CD8-positive, alpha-beta memory T cell (primary cell): ENCODE results near the gene ATF5. TPM values are rescaled to one million over a fixed set of nuclear protein-coding genes. Genes with fewer than 3 reads are reported as not detected.
A peak's percentile ranks its signal among the peaks of the same experiment; 100 is the strongest.
"Not testable (repeated sequence)": the region's sequence is repeated elsewhere in the genome, so short reads cannot be mapped to it uniquely, and the experiment has no call there.

ENCODE experiments used
- CTCF ChIA-PET: fragments of 350-600 bp; sonication (Branson Sonifier 250); formaldehyde crosslinking; loops from one replicate; lab custom pipeline; 2021; ENCODE audit warnings: antibody characterized with exemption; lab: Charles Lee
- POLR2A ChIA-PET: fragments of 350-600 bp; sonication (Branson Sonifier 250); formaldehyde crosslinking; loops from one replicate; lab custom pipeline; 2021; ENCODE audit warnings: antibody characterized with exemption; lab: Charles Lee
- DNase-seq, 5 donors: peaks; one replicate each; pipeline versions ENCODE4 v3.0.0 to v3.0.0-alpha.2; 2020 to 2022; ENCODE audit warnings: mixed read lengths in 1 of 5
- H3K27ac ChIP-seq: one replicate; pipeline ENCODE4 v1.7.0; 2013; ENCODE audit warnings: low read depth, mild to moderate bottlenecking, low read length, moderate library complexity
- H3K27me3 ChIP-seq: 2 replicates; pipeline ENCODE4 v1.7.0; 2013; ENCODE audit warnings: low read length, mild to moderate bottlenecking; ENCODE audit not compliant: insufficient read depth, poor library complexity, severe bottlenecking
- H3K36me3 ChIP-seq: 2 replicates; pipeline ENCODE4 v1.7.0; 2013; ENCODE audit warnings: mild to moderate bottlenecking, low read length, moderate library complexity; ENCODE audit not compliant: insufficient read depth
- H3K4me1 ChIP-seq: 2 replicates; pipeline ENCODE4 v1.7.0; 2013; ENCODE audit warnings: mild to moderate bottlenecking, low read length, moderate library complexity; ENCODE audit not compliant: insufficient read depth
- H3K4me3 ChIP-seq: 2 replicates; pipeline ENCODE4 v1.7.0; 2013; ENCODE audit warnings: mild to moderate bottlenecking, low read length
- H3K9me3 ChIP-seq: 2 replicates; pipeline ENCODE4 v1.7.0; 2013; ENCODE audit warnings: mild to moderate bottlenecking, low read length
- H3K27ac Mint-ChIP-seq, 8 donors: one replicate each; pipeline ENCODE4 v1.8.0; 2020 to 2021; ENCODE audit warnings: mixed read lengths in 8 of 8, mild to moderate bottlenecking in 6 of 8, inconsistent platforms in 3 of 8, moderate library complexity in 3 of 8
- H3K27me3 Mint-ChIP-seq, 2 donors: one replicate each; pipeline ENCODE4 v1.8.0; 2020 to 2021; ENCODE audit warnings: mixed read lengths in 2 of 2, mild to moderate bottlenecking in 1 of 2, moderate library complexity in 1 of 2
- H3K36me3 Mint-ChIP-seq, 3 donors: one replicate each; pipeline ENCODE4 v1.8.0; 2020 to 2021; ENCODE audit warnings: mixed read lengths in 3 of 3, inconsistent platforms in 1 of 3, mild to moderate bottlenecking in 1 of 3
- H3K4me1 Mint-ChIP-seq, 3 donors: one replicate each; pipeline ENCODE4 v1.8.0; 2020 to 2021; ENCODE audit warnings: mixed read lengths in 3 of 3, inconsistent platforms in 1 of 3, mild to moderate bottlenecking in 1 of 3
- H3K4me3 Mint-ChIP-seq, 7 donors: one replicate each; pipeline ENCODE4 v1.8.0; 2020 to 2021; ENCODE audit warnings: mixed read lengths in 7 of 7, mild to moderate bottlenecking in 6 of 7, moderate library complexity in 4 of 7, inconsistent platforms in 2 of 7
- H3K9me3 Mint-ChIP-seq, 5 donors: one replicate each; pipeline ENCODE4 v1.8.0; 2020 to 2022; ENCODE audit warnings: mixed read lengths in 5 of 5, mild to moderate bottlenecking in 3 of 5, moderate library complexity in 2 of 5, inconsistent platforms in 1 of 5
- polyA plus RNA-seq: library from polyadenylated mRNA; unstranded; fragments of 300-500 nt; fragmentation: Illumina TruSeq; gene quantifications from one replicate; pipeline ENCODE4 v1.2.3, GENCODE V29; 2021
- total RNA-seq, 2 experiments: library from RNA; stranded (reverse); gene quantifications; one replicate each; pipeline ENCODE4 v1.2.3, GENCODE V29; 2021

ATF5 gene
- total and polyA plus RNA-seq, 3 experiments from 2014 or later: 1.7 to 59.9 (median 57.7) TPM

- Histone ChIP-seq H3K36me3 (peaks cover 38% of the 10 kb centered on the region), H3K4me1 (peaks cover 4% of the 10 kb centered on the region), H3K27me3 (no peaks in the 10 kb centered on the region), H3K4me3 (no peak overlapping the region), H3K9me3 (no peaks in the 10 kb centered on the region), H3K27ac (no peak overlapping the region)
- H3K9me3 Mint-ChIP-seq: no peaks in the 10 kb centered on the region
- peaks cover 0 to 81% (median 9%) of the 10 kb centered on the region in 3 donors for H3K36me3 Mint-ChIP-seq
- peaks cover 23 to 62% (median 29%) of the 10 kb centered on the region in 3 donors for H3K4me1 Mint-ChIP-seq
- ChIA-PET POLR2A (no interaction called here), CTCF (no interaction called here)
- H3K4me3 Mint-ChIP-seq: peak overlapping the region in 1 of 7 donors; percentile 37
- peak overlapping the region in 1 of 8 donors; percentile 17 for H3K27ac Mint-ChIP-seq
- DNase-seq: no peak
- no peaks in the 10 kb centered on the region for H3K27me3 Mint-ChIP-seq
Observed at GRCh38 chr19:49920624-49921363, 8.2 kb upstream of the ATF5 start.

GRCh38 chr19:49921871-49922795 is 6.9 kb upstream of the ATF5 start:
- peaks cover 9% of the 10 kb centered on the region for H3K4me1 ChIP-seq
- H3K36me3 ChIP-seq: peaks cover 36% of the 10 kb centered on the region
- H3K4me1 Mint-ChIP-seq: peaks cover 25 to 64% (median 30%) of the 10 kb centered on the region in 3 donors
- no peaks in the 10 kb centered on the region for H3K27me3 ChIP-seq
- no peaks in the 10 kb centered on the region for H3K9me3 ChIP-seq
- no peak for DNase-seq
- H3K4me3 ChIP-seq: no peak overlapping the region
- H3K4me3 Mint-ChIP-seq: no peak overlapping the region
- H3K9me3 Mint-ChIP-seq: no peaks in the 10 kb centered on the region
- no peaks in the 10 kb centered on the region for H3K27me3 Mint-ChIP-seq
- H3K36me3 Mint-ChIP-seq: peaks cover 0 to 78% (median 10%) of the 10 kb centered on the region in 3 donors
- ChIA-PET POLR2A (no interaction called here), CTCF (no interaction called here)
- H3K27ac Mint-ChIP-seq: peak overlapping the region in 4 of 8 donors; percentile 35 to 78 (median 66)
- no peak overlapping the region for H3K27ac ChIP-seq

GRCh38 chr19:49923055-49924003 is 5.7 kb upstream of the ATF5 start:
- H3K4me1 Mint-ChIP-seq: peaks cover 33 to 69% (median 39%) of the 10 kb centered on the region in 3 donors
- Histone ChIP-seq H3K27ac (no peak overlapping the region), H3K4me3 (no peak overlapping the region), H3K9me3 (no peaks in the 10 kb centered on the region), H3K36me3 (peaks cover 38% of the 10 kb centered on the region), H3K27me3 (no peaks in the 10 kb centered on the region), H3K4me1 (peaks cover 18% of the 10 kb centered on the region)
- POLR2A ChIA-PET: no interaction called here
- DNase-seq: no peak
- H3K36me3 Mint-ChIP-seq: peaks cover 0 to 75% (median 12%) of the 10 kb centered on the region in 3 donors
- no peak overlapping the region for H3K4me3 Mint-ChIP-seq
- H3K27ac Mint-ChIP-seq: peak overlapping the region in 2 of 8 donors; percentile 22 to 75
- CTCF ChIA-PET: no interaction called here
- H3K9me3 Mint-ChIP-seq: no peaks in the 10 kb centered on the region
- H3K27me3 Mint-ChIP-seq: no peaks in the 10 kb centered on the region

GRCh38 chr19:49924004-49924880 is 4.8 kb upstream of the ATF5 start:
- no peaks in the 10 kb centered on the region for H3K9me3 Mint-ChIP-seq
- Histone ChIP-seq H3K9me3 (no peaks in the 10 kb centered on the region), H3K27ac (no peak overlapping the region), H3K4me3 (no peak overlapping the region), H3K27me3 (no peaks in the 10 kb centered on the region), H3K36me3 (peaks cover 36% of the 10 kb centered on the region), H3K4me1 (peaks cover 23% of the 10 kb centered on the region)
- peak overlapping the region in 2 of 8 donors; percentile 60 to 75 for H3K27ac Mint-ChIP-seq
- DNase-seq: no peak
- ChIA-PET POLR2A (no interaction called here), CTCF (no interaction called here)
- peaks cover 36 to 70% (median 44%) of the 10 kb centered on the region in 3 donors for H3K4me1 Mint-ChIP-seq
- H3K4me3 Mint-ChIP-seq: peak overlapping the region in 1 of 7 donors; percentile 74
- peaks cover 0 to under 1% of the 10 kb centered on the region in 2 donors for H3K27me3 Mint-ChIP-seq
- H3K36me3 Mint-ChIP-seq: peaks cover 0 to 77% (median 13%) of the 10 kb centered on the region in 3 donors

- DNase-seq, H3K4me3 ChIP-seq, H3K27me3 ChIP-seq, CTCF ChIA-PET, H3K27ac Mint-ChIP-seq, POLR2A ChIA-PET, H3K9me3 ChIP-seq, H3K27ac ChIP-seq, H3K9me3 Mint-ChIP-seq, H3K27me3 Mint-ChIP-seq: not testable (repeated sequence)
- Histone ChIP-seq H3K4me1 (peaks cover 23% of the 10 kb centered on the region), H3K36me3 (peaks cover 36% of the 10 kb centered on the region)
- Mint-ChIP-seq H3K4me1 (peaks cover 38 to 71% (median 46%) of the 10 kb centered on the region in 3 donors), H3K36me3 (peaks cover 0 to 79% (median 10%) of the 10 kb centered on the region in 3 donors), H3K4me3 (peak overlapping the region in 1 of 7 donors; percentile 74)
Observed at GRCh38 chr19:49924881-49925210, 4.2 kb upstream of the ATF5 start.

- Histone ChIP-seq H3K27ac (no peak overlapping the region), H3K27me3 (no peaks in the 10 kb centered on the region), H3K4me1 (peaks cover 29% of the 10 kb centered on the region), H3K9me3 (no peaks in the 10 kb centered on the region), H3K36me3 (peaks cover 36% of the 10 kb centered on the region), H3K4me3 (no peak overlapping the region)
- DNase-seq: no peak
- ChIA-PET POLR2A (no interaction called here), CTCF (no interaction called here)
- H3K27me3 Mint-ChIP-seq: peaks cover 0 to 7% of the 10 kb centered on the region in 2 donors
- H3K36me3 Mint-ChIP-seq: peaks cover 0 to 76% (median 8%) of the 10 kb centered on the region in 3 donors
- peaks cover 42 to 74% (median 49%) of the 10 kb centered on the region in 3 donors for H3K4me1 Mint-ChIP-seq
- peak overlapping the region in 1 of 8 donors; percentile 23 for H3K27ac Mint-ChIP-seq
- peak overlapping the region in 3 of 7 donors; percentile 8 to 58 (median 41) for H3K4me3 Mint-ChIP-seq
- H3K9me3 Mint-ChIP-seq: peaks cover 0 to 3% (median 0%) of the 10 kb centered on the region in 5 donors
Observed at GRCh38 chr19:49925486-49925885, 3.5 kb upstream of the ATF5 start.

- peaks cover 34% of the 10 kb centered on the region for H3K4me1 ChIP-seq
- no peak overlapping the region for H3K4me3 ChIP-seq
- POLR2A ChIA-PET: no interaction called here
- H3K9me3 ChIP-seq: no peaks in the 10 kb centered on the region
- H3K36me3 Mint-ChIP-seq: peaks cover 0 to 66% (median 8%) of the 10 kb centered on the region in 3 donors
- H3K9me3 Mint-ChIP-seq: peaks cover 0 to 3% (median 0%) of the 10 kb centered on the region in 5 donors
- peaks cover 30% of the 10 kb centered on the region for H3K36me3 ChIP-seq
- no peaks in the 10 kb centered on the region for H3K27me3 ChIP-seq
- no peak overlapping the region for H3K27ac ChIP-seq
- H3K27me3 Mint-ChIP-seq: peaks cover 0 to 7% of the 10 kb centered on the region in 2 donors
- CTCF ChIA-PET: no interaction called here
- DNase-seq: no peak
- peaks cover 48 to 76% (median 58%) of the 10 kb centered on the region in 3 donors for H3K4me1 Mint-ChIP-seq
- H3K27ac Mint-ChIP-seq: peak overlapping the region in 1 of 8 donors; percentile 61
- peak overlapping the region in 2 of 7 donors; percentile 31 to 52 for H3K4me3 Mint-ChIP-seq
Observed at GRCh38 chr19:49926515-49926914, 2.5 kb upstream of the ATF5 start.
